Testis (tissue), 3 donors: ENCODE results near the gene FSHR. TPM values are rescaled to one million over a fixed set of nuclear protein-coding genes. Genes with fewer than 3 reads are reported as not detected.

Experiments
- DNase-seq: peaks from one replicate; pipeline ENCODE4 v3.0.0-alpha.2; 2019
- H3K27ac ChIP-seq, 2 donors: fragments of 200-600 bp; sonication (generic); one replicate each; pipeline ENCODE4 v1.5.1; 2019
- H3K27me3 ChIP-seq: fragments of 200-600 bp; sonication (generic); one replicate; pipeline ENCODE4 v1.5.1; 2019
- H3K36me3 ChIP-seq: fragments of 200-600 bp; sonication (generic); one replicate; pipeline ENCODE4 v1.5.1; 2017; ENCODE audit warnings: low read depth; ENCODE audit errors: missing control alignments
- H3K4me1 ChIP-seq: fragments of 200-600 bp; sonication (generic); one replicate; pipeline ENCODE4 v1.5.1; 2019
- H3K4me3 ChIP-seq, 2 donors: fragments of 200-600 bp; sonication (generic); one replicate each; pipeline ENCODE4 v1.5.1; 2017 to 2019
- H3K9me3 ChIP-seq: fragments of 200-600 bp; sonication (generic); one replicate; pipeline ENCODE4 v1.5.1; 2017
- CTCF ChIP-seq, 3 experiments: fragments of 450-650 bp in 2 of 3; fragments of 200-600 bp in 1 of 3; sonication (generic) in 1 of 3; IDR thresholded peaks; one replicate each; pipeline ENCODE4 v1.5.1; 2016 to 2019; ENCODE audit warnings: antibody characterized with exemption in 3 of 3, mild to moderate bottlenecking in 2 of 3, moderate library complexity in 1 of 3
- POLR2A ChIP-seq: fragments of 450-650 bp; IDR thresholded peaks from one replicate; pipeline ENCODE4 v1.6.1; 2017; ENCODE audit warnings: antibody characterized with exemption, mild to moderate bottlenecking, moderate library complexity
- WGBS, 2 donors: methylation state at CpG; one replicate each; pipeline ENCODE4 v1.1.5; 2018; 5-methylcytosine and 5-hydroxymethylcytosine counted together
- intact Hi-C: fragments of 100-400 bp; cut with DNase I; formaldehyde crosslinking; loops from one replicate; pipeline ENCODE4 v1.15.1; 2023; ENCODE audit warnings: low total_unique reads
- polyA plus RNA-seq: library from polyadenylated mRNA; stranded (reverse); fragments of 350-450 nt; fragmentation: Illumina TruSeq; extraction: RNeasy Lipid Tissue Mini Kit (QIAGEN cat#74804); gene quantifications from one replicate; pipeline ENCODE4 v1.2.3, GENCODE V29; 2014; ENCODE audit warnings: low read depth, low replicate concordance; ENCODE audit not compliant: insufficient read depth
- total RNA-seq, 2 donors: library from RNA; depleted of rRNA; stranded (reverse); fragments of >200 nt; gene quantifications; one replicate each; pipeline ENCODE4 v1.2.3, GENCODE V29; 2016

Gene FSHR
- total and polyA plus RNA-seq, 3 donors from 2014 or later, result 8.8 to 22.6 (median 22.0) TPM

- Histone ChIP-seq H3K27ac (no peak overlapping the region), H3K4me1 (no peaks in the 10 kb centered on the region), H3K27me3 (no peaks in the 10 kb centered on the region), H3K36me3 (no peaks in the 10 kb centered on the region), H3K4me3 (no peak overlapping the region), H3K9me3 (no peaks in the 10 kb centered on the region)
- 91 to 92% methylated on average over 3 of the region's 3 CpGs for WGBS, 2 donors
- DNase-seq, result no peak
- intact Hi-C loops, result no loop called here
- TF ChIP-seq POLR2A, result no peak
- TF ChIP-seq CTCF (IDR thresholded peaks at IDR 0.05), result no peak
These were observed 162.7 kb downstream of the FSHR start for GRCh38 chr2:48991415-48992131.

GRCh38 chr2:48984922-48985321 lies 169.4 kb downstream of the FSHR start:
- no peaks in the 10 kb centered on the region for H3K36me3 ChIP-seq
- no peak for TF ChIP-seq CTCF (IDR thresholded peaks at IDR 0.05)
- no peak for DNase-seq
- 56 to 58% methylated on average over 5 of the region's 5 CpGs for WGBS, 2 donors
- H3K9me3 ChIP-seq, result no peaks in the 10 kb centered on the region
- intact Hi-C loops, result no loop called here
- H3K4me1 ChIP-seq, result no peaks in the 10 kb centered on the region
- no peak overlapping the region for H3K27ac ChIP-seq
- no peaks in the 10 kb centered on the region for H3K27me3 ChIP-seq
- no peak overlapping the region for H3K4me3 ChIP-seq

- TF ChIP-seq POLR2A (no peak), CTCF (IDR thresholded peaks at IDR 0.05) (no peak)
- WGBS, 2 donors, result 46 to 60% methylated on average over 1 of the region's 1 CpG
These were observed 170.8 kb downstream of the FSHR start for GRCh38 chr2:48983551-48983950.

DNA sequence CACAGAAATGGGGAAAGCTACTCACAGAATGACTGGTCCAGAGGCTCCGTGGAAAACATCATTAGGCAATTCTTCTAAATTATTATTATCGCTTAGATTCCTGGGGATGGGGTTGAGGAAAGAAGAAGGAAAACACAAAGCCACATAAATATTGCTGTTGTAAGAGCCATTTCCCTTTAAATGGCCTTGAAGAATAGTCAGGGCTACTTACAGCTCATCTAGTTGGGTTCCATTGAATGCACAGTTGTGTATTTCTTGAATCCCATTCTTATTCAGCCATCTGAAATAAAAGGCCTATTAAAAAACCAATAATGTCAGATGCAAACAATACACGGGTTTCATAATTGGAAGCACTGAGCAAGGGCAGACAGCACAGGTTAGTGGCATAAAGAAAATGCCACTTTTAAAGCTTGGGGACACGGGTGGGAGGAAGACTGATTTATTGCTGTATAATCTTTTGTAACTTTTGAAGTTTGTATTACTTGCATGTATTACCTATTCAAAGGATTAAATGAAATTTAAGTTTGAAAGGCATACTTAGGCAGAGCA lies 171.4 kb downstream of the FSHR start:
- Histone ChIP-seq H3K4me3 (no peak overlapping the region), H3K27ac (no peak overlapping the region), H3K9me3 (no peaks in the 10 kb centered on the region), H3K4me1 (no peaks in the 10 kb centered on the region), H3K36me3 (no peaks in the 10 kb centered on the region), H3K27me3 (no peaks in the 10 kb centered on the region)
- no peak for DNase-seq
- TF ChIP-seq POLR2A, result no peak
- TF ChIP-seq CTCF (IDR thresholded peaks at IDR 0.05), result no peak
- 67 to 73% methylated on average over 4 of the region's 4 CpGs for WGBS, 2 donors
- intact Hi-C loops, result no loop called here

More at GRCh38 chr2:48983551-48983950, 170.8 kb downstream of the FSHR start:
- H3K9me3 ChIP-seq, result no peaks in the 10 kb centered on the region
- no peak overlapping the region for H3K27ac ChIP-seq
- DNase-seq, result no peak
- H3K4me3 ChIP-seq, result no peak overlapping the region
- H3K36me3 ChIP-seq, result no peaks in the 10 kb centered on the region
- no peaks in the 10 kb centered on the region for H3K27me3 ChIP-seq
- H3K4me1 ChIP-seq, result no peaks in the 10 kb centered on the region
- intact Hi-C loops, result no loop called here

DNA sequence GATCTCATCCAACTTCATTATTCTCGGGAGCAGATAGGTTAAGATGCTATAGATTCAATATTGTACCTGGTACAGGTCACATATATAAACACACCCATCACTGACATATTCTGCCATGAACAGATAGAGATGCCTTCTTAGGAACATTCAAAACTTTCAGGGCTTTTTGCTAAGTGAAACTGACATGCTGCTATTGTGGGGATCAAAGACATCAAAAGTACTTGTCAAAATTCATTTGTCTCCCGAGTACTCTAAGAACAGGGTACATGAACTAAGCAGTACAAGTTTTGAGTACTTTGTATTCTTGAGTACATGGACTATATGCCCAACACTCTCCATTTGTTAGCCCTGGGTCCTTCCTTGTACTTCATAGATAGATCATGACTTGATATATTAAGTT lies 173.5 kb downstream of the FSHR start:
- Histone ChIP-seq H3K4me1 (no peaks in the 10 kb centered on the region), H3K27ac (no peak overlapping the region), H3K4me3 (no peak overlapping the region), H3K9me3 (no peaks in the 10 kb centered on the region), H3K36me3 (no peaks in the 10 kb centered on the region), H3K27me3 (no peaks in the 10 kb centered on the region)
- intact Hi-C loops, result no loop called here
- 96 to 100% methylated on average over 2 of the region's 2 CpGs for WGBS, 2 donors
- TF ChIP-seq POLR2A (no peak), CTCF (IDR thresholded peaks at IDR 0.05) (no peak)
- no peak for DNase-seq
